ENCODE data around the gene OSBPL10. TPM values are rescaled to one million over a fixed set of nuclear protein-coding genes. Genes with fewer than 3 reads are reported as not detected.

The OSBPL10 gene
- total RNA-seq, 1 donor from 2014 or later, result 45.4 TPM

- Mint-ChIP-seq H3K4me1 (ENCODE audit: low read depth) (peaks cover 14% of the 10 kb centered on the region), H3K27ac (ENCODE audit: unreplicated experiment) (no peak overlapping the region), H3K27me3 (ENCODE audit: low read depth) (no peaks in the 10 kb centered on the region), H3K9me3 (ENCODE audit: low read depth) (no peaks in the 10 kb centered on the region), H3K4me3 (ENCODE audit: unreplicated experiment) (no peak overlapping the region), H3K36me3 (ENCODE audit: low read depth) (peaks cover 3% of the 10 kb centered on the region)
- DNase-seq (ENCODE audit: low spot score), result no peak
- no peak for TF ChIP-seq CTCF (IDR thresholded peaks at IDR 0.05)
Measured at GRCh38 chr3:31752305-31753049, 228.6 kb downstream of the OSBPL10 start.

- DNase-seq (ENCODE audit: low spot score), result no peak
- H3K4me1 Mint-ChIP-seq (ENCODE audit: low read depth), result peaks cover 14% of the 10 kb centered on the region
- H3K27me3 Mint-ChIP-seq (ENCODE audit: low read depth), result no peaks in the 10 kb centered on the region
- TF ChIP-seq CTCF (IDR thresholded peaks at IDR 0.05), result no peak
- H3K9me3 Mint-ChIP-seq (ENCODE audit: low read depth), result no peaks in the 10 kb centered on the region
- peaks cover 6% of the 10 kb centered on the region for H3K36me3 Mint-ChIP-seq (ENCODE audit: low read depth)
- no peak overlapping the region for H3K4me3 Mint-ChIP-seq (ENCODE audit: unreplicated experiment)
- no peak overlapping the region for H3K27ac Mint-ChIP-seq (ENCODE audit: unreplicated experiment)
Measured at GRCh38 chr3:31750341-31750740, 230.7 kb downstream of the OSBPL10 start.

GRCh38 chr3:31748933-31749295 lies 232.1 kb downstream of the OSBPL10 start:
- Mint-ChIP-seq H3K4me1 (ENCODE audit: low read depth) (peaks cover 9% of the 10 kb centered on the region), H3K9me3 (ENCODE audit: low read depth) (no peaks in the 10 kb centered on the region), H3K27ac (ENCODE audit: unreplicated experiment) (no peak overlapping the region), H3K27me3 (ENCODE audit: low read depth) (no peaks in the 10 kb centered on the region), H3K4me3 (ENCODE audit: unreplicated experiment) (no peak overlapping the region), H3K36me3 (ENCODE audit: low read depth) (peaks cover 6% of the 10 kb centered on the region)
- no peak for DNase-seq (ENCODE audit: low spot score)
- TF ChIP-seq CTCF (IDR thresholded peaks at IDR 0.05), result no peak

DNA sequence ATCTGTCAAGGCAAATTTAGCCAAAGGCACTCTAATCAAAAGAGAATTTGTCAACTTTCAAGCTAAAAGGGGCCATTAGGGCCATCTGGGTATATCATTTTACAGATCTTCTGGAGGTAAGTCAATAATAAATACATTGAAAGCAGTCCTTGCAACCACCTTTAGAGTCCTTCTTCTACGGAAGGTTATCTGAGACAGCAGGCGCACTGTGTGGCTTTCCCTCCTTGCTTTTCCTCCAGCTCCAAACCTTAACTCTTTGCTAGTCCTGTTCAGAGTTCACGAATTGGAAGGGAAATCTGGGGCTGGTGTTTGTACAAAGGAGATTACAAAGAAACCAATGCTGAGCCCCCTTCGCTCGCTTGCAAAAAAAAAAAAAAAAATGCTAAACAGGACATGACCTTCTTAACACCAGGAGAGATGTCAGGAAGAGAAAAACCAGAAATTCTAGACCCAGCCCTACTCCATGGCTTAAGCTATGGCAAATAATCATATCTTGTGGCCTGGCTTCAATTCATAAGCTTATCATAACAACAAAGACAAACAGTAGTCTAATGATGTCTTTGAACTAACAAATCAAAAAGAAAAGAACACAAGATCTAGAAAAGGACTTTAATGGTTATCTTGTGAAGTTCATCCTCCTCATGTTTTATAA lies 232.7 kb downstream of the OSBPL10 start:
- peaks cover 5% of the 10 kb centered on the region for H3K4me1 Mint-ChIP-seq (ENCODE audit: low read depth)
- no peak overlapping the region for H3K4me3 Mint-ChIP-seq (ENCODE audit: unreplicated experiment)
- H3K27ac Mint-ChIP-seq (ENCODE audit: unreplicated experiment), result no peak overlapping the region
- TF ChIP-seq CTCF (IDR thresholded peaks at IDR 0.05), result no peak
- H3K27me3 Mint-ChIP-seq (ENCODE audit: low read depth), result no peaks in the 10 kb centered on the region
- peaks cover 6% of the 10 kb centered on the region for H3K36me3 Mint-ChIP-seq (ENCODE audit: low read depth)
- no peak for DNase-seq (ENCODE audit: low spot score)
- no peaks in the 10 kb centered on the region for H3K9me3 Mint-ChIP-seq (ENCODE audit: low read depth)

DNA sequence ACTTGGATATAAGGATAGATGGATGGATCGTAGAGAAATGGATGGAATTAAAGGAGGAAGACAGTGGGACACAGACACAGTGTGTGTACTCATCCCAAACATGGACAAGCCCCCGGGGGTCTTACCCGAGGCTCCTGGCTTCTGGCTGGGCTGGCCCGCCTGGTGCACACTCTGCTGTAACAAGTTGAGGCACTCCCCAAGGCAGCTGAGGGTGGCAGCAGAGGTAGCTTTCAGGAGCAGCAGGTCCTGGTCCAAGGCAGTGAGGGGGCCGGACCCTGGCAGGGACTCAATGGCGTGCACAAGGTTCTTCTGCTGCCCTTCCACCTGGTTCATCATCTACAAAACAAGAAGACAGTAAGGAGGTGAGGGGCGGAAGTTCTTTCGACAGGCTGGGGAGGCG lies 233.3 kb downstream of the OSBPL10 start:
- peaks cover 6% of the 10 kb centered on the region for H3K36me3 Mint-ChIP-seq (ENCODE audit: low read depth)
- H3K27ac Mint-ChIP-seq (ENCODE audit: unreplicated experiment), result no peak overlapping the region

More for the DNA sequence above, 233.3 kb downstream of the OSBPL10 start:
- no peaks in the 10 kb centered on the region for H3K9me3 Mint-ChIP-seq (ENCODE audit: low read depth)
- no peaks in the 10 kb centered on the region for H3K27me3 Mint-ChIP-seq (ENCODE audit: low read depth)
- DNase-seq (ENCODE audit: low spot score), result no peak
- TF ChIP-seq CTCF (IDR thresholded peaks at IDR 0.05), result no peak
- peaks cover 5% of the 10 kb centered on the region for H3K4me1 Mint-ChIP-seq (ENCODE audit: low read depth)
- no peak overlapping the region for H3K4me3 Mint-ChIP-seq (ENCODE audit: unreplicated experiment)
